Measurements from ENCODE around the gene MTMR11. TPM values are rescaled to one million over a fixed set of nuclear protein-coding genes. Genes with fewer than 3 reads are reported as not detected.

The MTMR11 gene
- total and polyA plus RNA-seq, 2 of the 13 experiments (the other 11 are each of a cell fraction or from before 2014, with no cell fraction given), result 0.49 to 2.8 TPM

- TF ChIP-seq E2F2 (CRISPR knock-in tag; IDR thresholded peaks at IDR 0.05; ENCODE audit: borderline replicate concordance) (0 out of 2 replicates have a peak, but pooled peaks have one; percentile 71), MED1 (CRISPR knock-in tag; IDR thresholded peaks at IDR 0.05) (peak; percentile 84), SPEN (CRISPR knock-in tag; IDR thresholded peaks at IDR 0.05; ENCODE audit: low read depth) (peak; percentile 32; the same call in 1 of the 2 replicates), ZBTB49 (CRISPR knock-in tag; IDR thresholded peaks at IDR 0.05; ENCODE audit: borderline replicate concordance) (no peak), CBX2 (IDR thresholded peaks at IDR 0.05; ENCODE audit: low read depth, low read length) (no peak), CBX2 (CRISPR knock-in tag; IDR thresholded peaks at IDR 0.05; ENCODE audit: low read depth) (no peak), ZNF570 (CRISPR knock-in tag; IDR thresholded peaks at IDR 0.05; ENCODE audit: borderline replicate concordance) (no peak), MAFK (conservative IDR thresholded peaks at IDR 0.05 in 1 of 2, IDR thresholded peaks at IDR 0.05 in 1 of 2; ENCODE audit: low read length in 2 of 2) (no peak), ELF1 (CRISPR knock-in tag; IDR thresholded peaks at IDR 0.05) (0 out of 2 replicates have a peak, but pooled peaks have one; percentile 7), ZNF468 (CRISPR knock-in tag; IDR thresholded peaks at IDR 0.05) (no peak), HOXD1 (CRISPR knock-in tag; IDR thresholded peaks at IDR 0.05) (no peak), GZF1 (CRISPR knock-in tag; IDR thresholded peaks at IDR 0.05) (no peak), ZNF841 (CRISPR knock-in tag; IDR thresholded peaks at IDR 0.05; ENCODE audit: borderline replicate concordance) (no peak), HMGXB3 (CRISPR knock-in tag; IDR thresholded peaks at IDR 0.05; ENCODE audit: borderline replicate concordance) (peak; percentile 59; the same call in 1 of the 2 replicates), ZNF18 (CRISPR knock-in tag; IDR thresholded peaks at IDR 0.05; ENCODE audit: insufficient replicate concordance) (no peak), FLYWCH1 (CRISPR knock-in tag; IDR thresholded peaks at IDR 0.05) (no peak), NR1H2 (CRISPR knock-in tag; IDR thresholded peaks at IDR 0.05; ENCODE audit: borderline replicate concordance, low read depth) (no peak)
Observed at GRCh38 chr1:149886396-149887195, 50.1 kb downstream of the MTMR11 start (continued).
